ENCODE data around the gene C3. TPM values are rescaled to one million over a fixed set of nuclear protein-coding genes. Genes with fewer than 3 reads are reported as not detected.

Gene C3
- total RNA-seq, 1 experiment from 2014 or later: 658 TPM

GRCh38 chr19:6737873-6738786 lies 17.7 kb upstream of the C3 start:
- Mint-ChIP-seq H3K4me3 (ENCODE audit: low read depth, unreplicated experiment) (peak overlapping the region; percentile 88), H3K27ac (ENCODE audit: unreplicated experiment) (peak overlapping the region; percentile 97), H3K27me3 (ENCODE audit: unreplicated experiment) (no peaks in the 10 kb centered on the region), H3K9me3 (ENCODE audit: low read depth, unreplicated experiment) (no peaks in the 10 kb centered on the region), H3K4me1 (ENCODE audit: low read depth, unreplicated experiment) (peaks cover 21% of the 10 kb centered on the region), H3K36me3 (ENCODE audit: insufficient read depth, unreplicated experiment) (peaks cover 73% of the 10 kb centered on the region)
- intact Hi-C loops (cut with micrococcal nuclease; ENCODE audit: unreplicated experiment): loop anchor here (1.0 to 10.0 kb wide), 3 partner anchors 67 to 223 kb away; no protein-coding TSS in a partner anchor
- CTCF ChIA-PET: interaction anchor here (0.5 to 2.3 kb wide), 10 partner anchors 28 to 486 kb away, joined by 3 to 46 read pairs (median 4); partner anchors contain the start of gene SH2D3A
- TF ChIP-seq CTCF (IDR thresholded peaks at IDR 0.05; ENCODE audit: unreplicated experiment): peak; percentile 60
- DNase-seq: peak; percentile 80
- no TSS peak for BruUV-seq (replicated peaks)

DNA sequence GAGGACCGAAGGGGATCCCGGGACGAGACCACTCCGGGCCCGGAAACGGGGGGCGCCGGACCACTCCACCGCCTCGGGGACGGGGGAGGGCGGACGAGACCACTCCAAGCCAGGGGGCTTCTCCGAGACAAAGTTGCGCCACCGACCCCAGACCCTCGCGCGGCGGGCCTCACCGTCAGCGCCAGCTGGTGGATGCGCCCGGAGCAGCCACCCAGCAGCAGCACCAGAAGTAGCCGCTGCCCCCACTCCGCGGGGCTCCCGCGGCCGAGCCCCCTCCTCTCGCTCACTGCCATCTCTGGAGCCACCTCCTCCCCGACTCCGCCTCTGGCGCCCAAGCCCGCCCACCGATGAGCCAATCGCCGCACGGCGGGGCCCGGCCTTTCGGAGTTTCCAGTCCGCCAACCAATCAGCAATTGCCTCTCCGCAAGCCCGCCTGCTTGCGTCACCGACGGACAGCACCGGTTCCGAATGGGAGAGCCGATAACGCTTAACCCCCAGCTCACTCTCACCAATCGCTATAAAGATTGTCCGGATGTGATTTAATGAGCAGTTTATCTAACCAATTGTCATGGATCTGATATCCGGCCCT lies 16.9 kb upstream of the C3 start, which contains the start of gene GPR108:
TSS of gene GPR108 (minus strand) at position 297 of the 589 bp plus-strand sequence. CDS start at position 293, 4 bp downstream.
- H3K4me1 Mint-ChIP-seq (ENCODE audit: low read depth, unreplicated experiment): peaks cover 21% of the 10 kb centered on the region
- peak within 1 kb of the TSS; percentile 88 for H3K4me3 Mint-ChIP-seq (ENCODE audit: low read depth, unreplicated experiment)
- no peaks in the 10 kb centered on the region for H3K9me3 Mint-ChIP-seq (ENCODE audit: low read depth, unreplicated experiment)
- peak; percentile 98 for DNase-seq
- H3K27me3 Mint-ChIP-seq (ENCODE audit: unreplicated experiment): no peaks in the 10 kb centered on the region
- BruUV-seq (replicated peaks): no TSS peak
- H3K27ac Mint-ChIP-seq (ENCODE audit: unreplicated experiment): peak within 1 kb of the TSS; percentile 97
- TF ChIP-seq CTCF (IDR thresholded peaks at IDR 0.05; ENCODE audit: unreplicated experiment): no peak
- intact Hi-C loops (cut with micrococcal nuclease; ENCODE audit: unreplicated experiment): loop anchor here (10.0 kb wide), 2 partner anchors 67 to 223 kb away; no protein-coding TSS in a partner anchor
- peaks cover 73% of the 10 kb centered on the region for H3K36me3 Mint-ChIP-seq (ENCODE audit: insufficient read depth, unreplicated experiment)
- CTCF ChIA-PET: interaction anchor here (0.5 to 2.3 kb wide), 5 partner anchors 29 to 221 kb away, joined by 3 to 46 read pairs (median 6); no protein-coding TSS in a partner anchor

DNA sequence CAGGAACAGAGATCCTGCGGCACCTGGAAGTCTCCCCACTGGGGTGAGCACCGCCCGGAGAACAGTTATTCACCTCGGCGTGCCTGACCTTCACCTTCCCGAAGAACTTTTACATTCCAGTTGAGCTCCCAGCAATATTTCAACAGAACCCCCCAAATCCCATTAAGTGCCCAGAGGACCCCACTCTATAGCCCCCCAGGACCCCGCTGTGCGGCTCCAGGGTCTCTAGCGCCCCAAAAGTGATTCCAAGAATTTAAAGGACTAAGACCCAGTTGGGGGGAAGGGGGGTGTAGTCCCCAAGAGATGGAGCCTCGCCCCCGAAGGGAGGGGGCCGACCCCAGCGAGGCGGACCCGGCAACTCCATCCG lies 16.4 kb upstream of the C3 start:
- peaks cover 74% of the 10 kb centered on the region for H3K36me3 Mint-ChIP-seq (ENCODE audit: insufficient read depth, unreplicated experiment)
- CTCF ChIA-PET: interaction anchor here (0.8 to 2.3 kb wide), 4 partner anchors 127 to 220 kb away, joined by 3 to 46 read pairs (median 6); no protein-coding TSS in a partner anchor
- H3K27ac Mint-ChIP-seq (ENCODE audit: unreplicated experiment): peak overlapping the region; percentile 71
- intact Hi-C loops (cut with micrococcal nuclease; ENCODE audit: unreplicated experiment): loop anchor here (10.0 kb wide), 2 partner anchors 68 to 222 kb away; no protein-coding TSS in a partner anchor
- H3K4me1 Mint-ChIP-seq (ENCODE audit: low read depth, unreplicated experiment): peaks cover 21% of the 10 kb centered on the region
- TF ChIP-seq CTCF (IDR thresholded peaks at IDR 0.05; ENCODE audit: unreplicated experiment): no peak
- H3K27me3 Mint-ChIP-seq (ENCODE audit: unreplicated experiment): no peaks in the 10 kb centered on the region
- no peak for DNase-seq
- peak overlapping the region; percentile 88 for H3K4me3 Mint-ChIP-seq (ENCODE audit: low read depth, unreplicated experiment)
- no peaks in the 10 kb centered on the region for H3K9me3 Mint-ChIP-seq (ENCODE audit: low read depth, unreplicated experiment)
- TSS peak; percentile 47 for BruUV-seq (replicated peaks)

DNA sequence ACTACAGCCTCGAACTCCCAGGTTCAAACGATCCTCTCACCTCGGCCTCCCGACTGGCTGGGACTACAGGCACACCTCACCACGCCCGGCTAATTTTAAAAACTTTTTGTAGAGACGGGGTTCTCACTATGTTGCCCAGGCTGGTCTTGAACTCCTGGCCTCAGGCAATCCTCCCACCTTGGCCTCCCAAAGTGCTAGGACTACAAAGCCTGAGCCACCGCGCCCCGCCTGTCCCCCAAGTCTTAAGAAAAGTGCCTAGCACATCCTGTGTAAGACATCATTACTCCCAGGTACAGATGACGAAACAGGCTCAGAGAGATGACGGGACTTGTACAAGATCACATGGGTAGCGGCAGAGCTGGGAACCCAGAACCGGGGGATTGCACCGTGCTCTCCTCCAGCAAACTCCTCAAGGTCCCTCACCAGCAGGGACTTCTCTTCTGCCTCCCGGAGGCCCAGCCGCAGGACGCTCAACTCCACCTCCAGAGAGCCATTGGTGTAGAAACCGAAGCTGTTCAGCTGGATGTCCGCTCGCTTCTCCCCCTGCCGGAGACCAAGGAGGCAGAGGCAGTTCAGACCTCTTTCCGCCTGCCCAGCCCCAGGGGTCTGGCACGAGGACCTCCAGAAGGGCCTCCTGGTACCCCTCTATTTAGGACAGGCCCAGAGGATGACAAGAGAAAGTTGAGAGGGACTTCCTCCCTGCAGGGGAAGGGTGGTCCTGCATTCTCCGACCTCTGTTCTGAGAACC lies 15.9 kb upstream of the C3 start:
- CTCF ChIA-PET: interaction anchor here (0.6 to 1.5 kb wide), 4 partner anchors 64 to 610 kb away, joined by 3 to 5 read pairs (median 4); no protein-coding TSS in a partner anchor
- Mint-ChIP-seq H3K4me1 (ENCODE audit: low read depth, unreplicated experiment) (peaks cover 21% of the 10 kb centered on the region), H3K36me3 (ENCODE audit: insufficient read depth, unreplicated experiment) (peaks cover 75% of the 10 kb centered on the region), H3K9me3 (ENCODE audit: low read depth, unreplicated experiment) (no peaks in the 10 kb centered on the region), H3K4me3 (ENCODE audit: low read depth, unreplicated experiment) (peak overlapping the region; percentile 88), H3K27ac (ENCODE audit: unreplicated experiment) (peak overlapping the region; percentile 71), H3K27me3 (ENCODE audit: unreplicated experiment) (no peaks in the 10 kb centered on the region)
- intact Hi-C loops (cut with micrococcal nuclease; ENCODE audit: unreplicated experiment): loop anchor here (10.0 kb wide), 2 partner anchors 68 to 222 kb away; no protein-coding TSS in a partner anchor
- peak; percentile 74 for DNase-seq
- BruUV-seq (replicated peaks): no TSS peak
- peak; percentile 47 for TF ChIP-seq CTCF (IDR thresholded peaks at IDR 0.05; ENCODE audit: unreplicated experiment)
